ENCODE results near the gene ZFYVE21.

ZFYVE21 gene

DNA sequence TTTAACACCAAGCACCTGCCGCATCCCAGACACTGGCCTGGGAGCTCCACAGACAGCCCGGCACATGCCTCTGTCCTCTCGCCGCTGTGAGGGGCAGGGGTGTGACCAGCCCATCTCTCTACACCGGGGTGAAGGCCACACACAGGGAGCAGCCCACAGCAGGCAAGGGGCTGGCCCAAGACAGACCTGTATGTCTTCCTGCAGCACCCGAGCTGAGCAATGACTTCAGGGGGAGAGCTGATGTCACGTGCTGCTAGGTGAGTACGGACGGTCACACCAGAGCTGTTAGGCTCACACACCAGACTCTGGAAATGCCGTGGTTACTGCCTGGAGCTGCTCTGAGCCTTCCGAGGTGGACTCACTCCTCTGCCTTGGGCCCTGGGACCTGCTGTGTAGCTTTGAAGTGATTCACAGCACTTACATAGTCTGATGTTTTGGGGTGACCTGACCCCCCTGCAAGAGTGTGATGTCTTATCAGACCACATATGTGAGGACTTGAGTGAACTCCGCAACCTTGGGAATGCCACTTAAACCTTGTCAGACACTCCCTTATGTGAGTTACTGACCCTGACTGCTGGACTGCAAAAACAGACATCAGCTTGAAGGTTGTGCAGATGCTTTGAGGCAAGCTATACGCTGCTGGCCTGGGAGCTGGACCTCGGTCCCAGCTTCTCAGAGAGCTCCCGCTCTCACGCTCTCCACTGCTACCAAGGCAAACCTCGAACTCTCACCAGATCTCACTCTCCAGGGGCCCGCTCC lies 2.1 kb upstream of the ZFYVE21 start:
- no peaks in the 10 kb centered on the region for H3K27me3 ChIP-seq (ENCODE audit: control insufficient read depth, insufficient read depth, low read length)
- TF ChIP-seq, protein P1, sequence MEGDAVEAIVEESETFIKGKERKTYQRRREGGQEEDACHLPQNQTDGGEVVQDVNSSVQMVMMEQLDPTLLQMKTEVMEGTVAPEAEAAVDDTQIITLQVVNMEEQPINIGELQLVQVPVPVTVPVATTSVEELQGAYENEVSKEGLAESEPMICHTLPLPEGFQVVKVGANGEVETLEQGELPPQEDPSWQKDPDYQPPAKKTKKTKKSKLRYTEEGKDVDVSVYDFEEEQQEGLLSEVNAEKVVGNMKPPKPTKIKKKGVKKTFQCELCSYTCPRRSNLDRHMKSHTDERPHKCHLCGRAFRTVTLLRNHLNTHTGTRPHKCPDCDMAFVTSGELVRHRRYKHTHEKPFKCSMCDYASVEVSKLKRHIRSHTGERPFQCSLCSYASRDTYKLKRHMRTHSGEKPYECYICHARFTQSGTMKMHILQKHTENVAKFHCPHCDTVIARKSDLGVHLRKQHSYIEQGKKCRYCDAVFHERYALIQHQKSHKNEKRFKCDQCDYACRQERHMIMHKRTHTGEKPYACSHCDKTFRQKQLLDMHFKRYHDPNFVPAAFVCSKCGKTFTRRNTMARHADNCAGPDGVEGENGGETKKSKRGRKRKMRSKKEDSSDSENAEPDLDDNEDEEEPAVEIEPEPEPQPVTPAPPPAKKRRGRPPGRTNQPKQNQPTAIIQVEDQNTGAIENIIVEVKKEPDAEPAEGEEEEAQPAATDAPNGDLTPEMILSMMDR (IDR thresholded peaks at IDR 0.05), result no peak
- no peaks in the 10 kb centered on the region for H3K9me3 ChIP-seq (ENCODE audit: control insufficient read depth, low read length)
- no peaks in the 10 kb centered on the region for H3K4me1 ChIP-seq
- H3K79me2 ChIP-seq, result peaks cover 9% of the 10 kb centered on the region
- H3K9ac ChIP-seq, result no peak overlapping the region
- H3K36me3 ChIP-seq (ENCODE audit: control insufficient read depth, insufficient read depth, low read length), result no peaks in the 10 kb centered on the region
- H3K4me2 ChIP-seq (ENCODE audit: low read length), result no peak overlapping the region
- H2AFZ ChIP-seq, result no peak overlapping the region
- no peak overlapping the region for H3K27ac ChIP-seq
- H3K4me3 ChIP-seq (ENCODE audit: low read depth, low read length), result no peak overlapping the region

DNA sequence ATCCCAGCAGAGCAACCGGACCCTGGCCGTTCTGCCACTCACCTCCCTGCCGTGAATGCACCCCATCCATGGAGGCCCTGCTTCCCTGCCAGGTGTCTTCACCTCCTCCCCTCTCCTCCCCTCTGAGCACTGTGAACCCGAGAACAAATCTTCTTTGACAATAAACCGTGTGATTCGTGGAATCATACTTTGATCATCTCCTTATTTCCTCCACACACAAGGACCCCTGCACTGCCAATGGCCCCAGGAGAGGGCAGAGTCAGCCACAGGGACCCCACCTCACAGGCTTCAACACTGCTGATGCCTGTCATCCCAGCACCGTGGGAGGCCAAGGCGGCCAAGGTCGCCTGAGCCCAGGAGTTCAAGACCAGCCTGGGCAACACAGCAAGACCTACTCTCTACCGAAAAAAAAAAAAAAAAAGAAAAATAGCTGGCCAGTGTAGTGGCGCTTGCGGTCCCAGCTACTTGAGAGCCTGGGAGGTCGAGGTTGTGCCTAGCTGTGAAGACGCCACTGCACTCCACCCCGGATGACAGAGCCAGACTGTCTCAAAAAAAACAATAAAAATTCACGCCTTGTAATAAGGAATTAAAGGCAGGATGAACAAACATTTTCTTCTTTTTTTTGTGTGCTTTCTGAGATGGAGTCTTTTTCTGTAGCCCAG lies 1.4 kb upstream of the ZFYVE21 start:
- no peak overlapping the region for H3K9ac ChIP-seq
- no peak overlapping the region for H3K4me3 ChIP-seq (ENCODE audit: low read depth, low read length)
- H3K9me3 ChIP-seq (ENCODE audit: control insufficient read depth, low read length), result no peaks in the 10 kb centered on the region
- H3K4me2 ChIP-seq (ENCODE audit: low read length), result no peak overlapping the region
- no peak overlapping the region for H3K27ac ChIP-seq
- TF ChIP-seq, protein P1 (IDR thresholded peaks at IDR 0.05), result no peak
- H3K79me2 ChIP-seq, result peaks cover 9% of the 10 kb centered on the region
- H3K27me3 ChIP-seq (ENCODE audit: control insufficient read depth, insufficient read depth, low read length), result no peaks in the 10 kb centered on the region
- no peaks in the 10 kb centered on the region for H3K4me1 ChIP-seq
- no peak overlapping the region for H2AFZ ChIP-seq
- no peaks in the 10 kb centered on the region for H3K36me3 ChIP-seq (ENCODE audit: control insufficient read depth, insufficient read depth, low read length)

GRCh38 chr14:103716091-103716801 lies 636 bp downstream of the ZFYVE21 start:
- Histone ChIP-seq H3K4me1 (no peaks in the 10 kb centered on the region), H3K4me2 (ENCODE audit: low read length) (peak overlapping the region; percentile 82), H3K79me2 (peaks cover 12% of the 10 kb centered on the region), H3K36me3 (ENCODE audit: control insufficient read depth, insufficient read depth, low read length) (no peaks in the 10 kb centered on the region), H3K27ac (no peak overlapping the region), H3K4me3 (ENCODE audit: low read depth, low read length) (peak overlapping the region; percentile 43), H3K27me3 (ENCODE audit: control insufficient read depth, insufficient read depth, low read length) (no peaks in the 10 kb centered on the region), H3K9ac (no peak overlapping the region), H2AFZ (peak overlapping the region; percentile 57), H3K9me3 (ENCODE audit: control insufficient read depth, low read length) (no peaks in the 10 kb centered on the region)
- TF ChIP-seq, protein P1 (IDR thresholded peaks at IDR 0.05), result no peak

GRCh38 chr14:103716899-103717411 lies 1.3 kb downstream of the ZFYVE21 start:
- no peak overlapping the region for H2AFZ ChIP-seq
- peak overlapping the region; percentile 82 for H3K4me2 ChIP-seq (ENCODE audit: low read length)
- no peaks in the 10 kb centered on the region for H3K36me3 ChIP-seq (ENCODE audit: control insufficient read depth, insufficient read depth, low read length)
- TF ChIP-seq, protein P1 (IDR thresholded peaks at IDR 0.05), result no peak
- H3K27me3 ChIP-seq (ENCODE audit: control insufficient read depth, insufficient read depth, low read length), result no peaks in the 10 kb centered on the region
- H3K9ac ChIP-seq, result no peak overlapping the region
- peak overlapping the region; percentile 43 for H3K4me3 ChIP-seq (ENCODE audit: low read depth, low read length)
- no peaks in the 10 kb centered on the region for H3K4me1 ChIP-seq
- no peak overlapping the region for H3K27ac ChIP-seq
- no peaks in the 10 kb centered on the region for H3K9me3 ChIP-seq (ENCODE audit: control insufficient read depth, low read length)
- H3K79me2 ChIP-seq, result peaks cover 12% of the 10 kb centered on the region

Data from parathyroid adenoma (tissue), 2 donors.